Measurements from ENCODE around the gene ADGRD1.

The ADGRD1 gene

GRCh38 chr12:130938186-130938585, 15.5 kb upstream of the ADGRD1 start:
- DNase-seq = no peak

GRCh38 chr12:130944878-130945277, 8.8 kb upstream of the ADGRD1 start:
- no peak for DNase-seq

GRCh38 chr12:130945786-130946492, 7.8 kb upstream of the ADGRD1 start:
- no peak for DNase-seq

- no peak for DNase-seq
These were observed 6.6 kb upstream of the ADGRD1 start for GRCh38 chr12:130947028-130947613.

GRCh38 chr12:130948136-130948535, 5.6 kb upstream of the ADGRD1 start:
- DNase-seq = no peak

GRCh38 chr12:130948751-130949150, 5.0 kb upstream of the ADGRD1 start:
- no peak for DNase-seq

GRCh38 chr12:130949806-130950205, 3.9 kb upstream of the ADGRD1 start:
- DNase-seq = no peak

GRCh38 chr12:130951636-130952035, 2.1 kb upstream of the ADGRD1 start:
- DNase-seq = no peak

- no peak for DNase-seq
These were observed 1.3 kb upstream of the ADGRD1 start for GRCh38 chr12:130952171-130952954.

- DNase-seq = no peak
These were observed 781 bp downstream of the ADGRD1 start for GRCh38 chr12:130954544-130954831.

GRCh38 chr12:130955238-130955816, 1.6 kb downstream of the ADGRD1 start:
- no peak for DNase-seq

- DNase-seq = no peak
These were observed 2.3 kb downstream of the ADGRD1 start for GRCh38 chr12:130956009-130956408.

- DNase-seq = no peak
These were observed 3.0 kb downstream of the ADGRD1 start for GRCh38 chr12:130956456-130957303.

- no peak for DNase-seq
These were observed 3.6 kb downstream of the ADGRD1 start for GRCh38 chr12:130957304-130957621.

- DNase-seq = no peak
These were observed 4.9 kb downstream of the ADGRD1 start for GRCh38 chr12:130958557-130959140.

GRCh38 chr12:130959632-130960031, 5.9 kb downstream of the ADGRD1 start:
- no peak for DNase-seq

GRCh38 chr12:130960058-130960457, 6.4 kb downstream of the ADGRD1 start:
- no peak for DNase-seq

- DNase-seq = no peak
These were observed 7.1 kb downstream of the ADGRD1 start for GRCh38 chr12:130960787-130961186.

GRCh38 chr12:130961921-130962451, 8.3 kb downstream of the ADGRD1 start:
- DNase-seq = no peak

- DNase-seq = no peak
These were observed 11.5 kb downstream of the ADGRD1 start for GRCh38 chr12:130965214-130965613.

- no peak for DNase-seq
These were observed 12.0 kb downstream of the ADGRD1 start for GRCh38 chr12:130965668-130966067.

- DNase-seq = no peak
These were observed 12.8 kb downstream of the ADGRD1 start for GRCh38 chr12:130966443-130967030.

Data from CD4-positive, alpha-beta T cell treated with Interleukin-10 for 1 hour (primary cell).